Ishikawa (cell line): Measurements from ENCODE around the gene CYP2D6.
"Not testable (repeated sequence)": the region's sequence is repeated elsewhere in the genome, so short reads cannot be mapped to it uniquely, and the experiment has no call there.

Experiments used
- CEBPB ChIP-seq: IDR thresholded peaks from 2 replicates; pipeline ENCODE4 v1.6.1; 2012
- CREB1 ChIP-seq: IDR thresholded peaks from 2 replicates; pipeline ENCODE4 v1.6.1; 2012; ENCODE audit warnings: low read depth
- EGR1 ChIP-seq: IDR thresholded peaks from 2 replicates; pipeline ENCODE4 v1.6.1; 2012
- EP300 ChIP-seq: IDR thresholded peaks from 2 replicates; pipeline ENCODE4 v1.6.1; 2012; ENCODE audit warnings: borderline replicate concordance
- FOXM1 ChIP-seq: IDR thresholded peaks from 2 replicates; pipeline ENCODE4 v1.6.1; 2012; ENCODE audit warnings: low read depth, borderline replicate concordance
- MAX ChIP-seq: IDR thresholded peaks from 2 replicates; pipeline ENCODE4 v1.6.1; 2012
- NFIC ChIP-seq: IDR thresholded peaks from 2 replicates; pipeline ENCODE4 v1.6.1; 2012
- RAD21 ChIP-seq: IDR thresholded peaks from 2 replicates; pipeline ENCODE4 v1.6.1; 2012; ENCODE audit warnings: low read depth
- REST ChIP-seq: IDR thresholded peaks from 2 replicates; pipeline ENCODE4 v1.6.1; 2012; ENCODE audit warnings: low read depth, mild to moderate bottlenecking
- TAF1 ChIP-seq: IDR thresholded peaks from 2 replicates; pipeline ENCODE4 v1.6.1; 2012; ENCODE audit warnings: low read depth, mild to moderate bottlenecking
- TEAD4 ChIP-seq: IDR thresholded peaks from 2 replicates; pipeline ENCODE4 v1.6.1; 2012
- USF1 ChIP-seq: IDR thresholded peaks from 2 replicates; pipeline ENCODE4 v1.6.1; 2012
- YY1 ChIP-seq: IDR thresholded peaks from 2 replicates; pipeline ENCODE4 v1.6.1; 2012; ENCODE audit warnings: low read depth
- ZBTB7A ChIP-seq: IDR thresholded peaks from 2 replicates; pipeline ENCODE4 v1.6.1; 2012; ENCODE audit warnings: low read depth

GRCh38 chr22:42112793-42113192 lies 17.8 kb downstream of the CYP2D6 start:
- not testable (repeated sequence) for TF ChIP-seq EP300, TEAD4, ZBTB7A, MAX, TAF1, CEBPB, REST, YY1, FOXM1, NFIC, CREB1, USF1, EGR1
- TF ChIP-seq RAD21 = peak; percentile 34
